ENCODE data around the gene ZNF764. TPM values are rescaled to one million over a fixed set of nuclear protein-coding genes. Genes with fewer than 3 reads are reported as not detected.

The ZNF764 gene
- total and polyA plus RNA-seq, 9 donors, result 4.3 to 14.5 (median 11.3) TPM

- H3K36me3 ChIP-seq, result no peaks in the 10 kb centered on the region
- no peak overlapping the region for H3K27ac ChIP-seq
- intact Hi-C loops (cut with DNase I), result no loop called here
- DNase-seq, result no peak
- WGBS, 3 donors, result 81 to 90% (median 83%) methylated on average over 3 of the region's 3 CpGs
- no peaks in the 10 kb centered on the region for H3K4me1 ChIP-seq (ENCODE audit: insufficient read depth)
- no peaks in the 10 kb centered on the region for H3K9me3 ChIP-seq
- TF ChIP-seq, protein P1, sequence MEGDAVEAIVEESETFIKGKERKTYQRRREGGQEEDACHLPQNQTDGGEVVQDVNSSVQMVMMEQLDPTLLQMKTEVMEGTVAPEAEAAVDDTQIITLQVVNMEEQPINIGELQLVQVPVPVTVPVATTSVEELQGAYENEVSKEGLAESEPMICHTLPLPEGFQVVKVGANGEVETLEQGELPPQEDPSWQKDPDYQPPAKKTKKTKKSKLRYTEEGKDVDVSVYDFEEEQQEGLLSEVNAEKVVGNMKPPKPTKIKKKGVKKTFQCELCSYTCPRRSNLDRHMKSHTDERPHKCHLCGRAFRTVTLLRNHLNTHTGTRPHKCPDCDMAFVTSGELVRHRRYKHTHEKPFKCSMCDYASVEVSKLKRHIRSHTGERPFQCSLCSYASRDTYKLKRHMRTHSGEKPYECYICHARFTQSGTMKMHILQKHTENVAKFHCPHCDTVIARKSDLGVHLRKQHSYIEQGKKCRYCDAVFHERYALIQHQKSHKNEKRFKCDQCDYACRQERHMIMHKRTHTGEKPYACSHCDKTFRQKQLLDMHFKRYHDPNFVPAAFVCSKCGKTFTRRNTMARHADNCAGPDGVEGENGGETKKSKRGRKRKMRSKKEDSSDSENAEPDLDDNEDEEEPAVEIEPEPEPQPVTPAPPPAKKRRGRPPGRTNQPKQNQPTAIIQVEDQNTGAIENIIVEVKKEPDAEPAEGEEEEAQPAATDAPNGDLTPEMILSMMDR (IDR thresholded peaks at IDR 0.05), result no peak
- TF ChIP-seq POLR2A (IDR thresholded peaks at IDR 0.05) (no peak), EP300 (IDR thresholded peaks at IDR 0.05) (no peak)
- H3K4me3 ChIP-seq, result no peak overlapping the region
- H3K27me3 ChIP-seq, result no peaks in the 10 kb centered on the region
Observed at GRCh38 chr16:30511509-30511908, 46.7 kb downstream of the ZNF764 start.

GRCh38 chr16:30510376-30510938, 47.7 kb downstream of the ZNF764 start:
- Histone ChIP-seq H3K27me3 (no peaks in the 10 kb centered on the region), H3K27ac (no peak overlapping the region), H3K4me1 (ENCODE audit: insufficient read depth) (no peaks in the 10 kb centered on the region), H3K36me3 (no peaks in the 10 kb centered on the region), H3K4me3 (no peak overlapping the region), H3K9me3 (no peaks in the 10 kb centered on the region)
- 42 to 58% (median 51%) methylated on average over 4 of the region's 4 CpGs for WGBS, 3 donors
- intact Hi-C loops (cut with DNase I), result no loop called here
- TF ChIP-seq EP300 (IDR thresholded peaks at IDR 0.05), result no peak
- TF ChIP-seq POLR2A (IDR thresholded peaks at IDR 0.05), result no peak
- TF ChIP-seq, protein P1 (IDR thresholded peaks at IDR 0.05), result no peak
- no peak for DNase-seq

- WGBS, 3 donors, result 67 to 76% (median 70%) methylated on average over 4 of the region's 4 CpGs
- no peaks in the 10 kb centered on the region for H3K4me1 ChIP-seq (ENCODE audit: insufficient read depth)
- H3K27ac ChIP-seq, result no peak overlapping the region
- no peaks in the 10 kb centered on the region for H3K36me3 ChIP-seq
- no peak for TF ChIP-seq EP300 (IDR thresholded peaks at IDR 0.05)
- TF ChIP-seq POLR2A (IDR thresholded peaks at IDR 0.05), result no peak
- TF ChIP-seq, protein P1 (IDR thresholded peaks at IDR 0.05), result no peak
- H3K4me3 ChIP-seq, result no peak overlapping the region
- H3K9me3 ChIP-seq, result no peaks in the 10 kb centered on the region
- no peak for DNase-seq
- intact Hi-C loops (cut with DNase I), result no loop called here
- H3K27me3 ChIP-seq, result no peaks in the 10 kb centered on the region
Observed at GRCh38 chr16:30509081-30509765, 49.0 kb downstream of the ZNF764 start.

Small RNA genes lying within 50 kb of the gene (microRNA-seq; reads per million reads assigned to microRNA genes)
- gene MIR4518, result 0 to 0.38 (median 0) reads per million in 3 donors

Small RNA genes lying within 50 kb of the gene (small RNA-seq; reads per million reads assigned to genes)
- gene AC093249.4 (not detected), gene MIR4518 (not detected)

Other genes starting within 250 kb of the ZNF764 start
- 10 to 100 TPM; 29.2 to 68.3 (median 64.7) TPM for gene CD2BP2, start 203.1 kb downstream of the ZNF764 start, total RNA-seq
- 10 to 100 TPM; 44.1 to 81.7 TPM for gene CD2BP2, start 203.1 kb downstream of the ZNF764 start, polyA plus RNA-seq
- gene TBC1D10B, start 187.9 kb downstream of the ZNF764 start, total RNA-seq, result 10 to 100 TPM; 18.4 to 46.9 (median 38.0) TPM
- gene TBC1D10B, start 187.9 kb downstream of the ZNF764 start, polyA plus RNA-seq, result 10 to 100 TPM; 24.7 to 29.7 TPM
- 1 to 10 TPM in 2 of 7 donors, not detected in 5; 1.0 to 1.3 TPM for gene MYL11, start 183.6 kb downstream of the ZNF764 start, total RNA-seq
- gene MYL11, start 183.6 kb downstream of the ZNF764 start, polyA plus RNA-seq, result 1 to 10 TPM in 1 of 2 donors, under 1 TPM in 1; 0.38 to 1.4 TPM
- 1 to 10 TPM in 6 of 7 donors, under 1 TPM in 1; 0.46 to 8.2 (median 4.4) TPM for gene SEPTIN1, start 175.8 kb downstream of the ZNF764 start, total RNA-seq
- 1 to 10 TPM; 1.9 to 3.2 TPM for gene SEPTIN1, start 175.8 kb downstream of the ZNF764 start, polyA plus RNA-seq
- 1 to 10 TPM; 6.2 to 9.8 (median 6.7) TPM for gene ZNF48, start 163.0 kb downstream of the ZNF764 start, total RNA-seq
- 1 to 10 TPM; 2.7 to 4.8 TPM for gene ZNF48, start 163.0 kb downstream of the ZNF764 start, polyA plus RNA-seq
- gene ZNF771, start 150.8 kb downstream of the ZNF764 start, total RNA-seq, result 10 to 100 TPM; 12.4 to 33.3 (median 18.7) TPM
- 10 to 100 TPM in 1 of 2 donors, 1 to 10 TPM in 1; 4.1 to 12.8 TPM for gene ZNF771, start 150.8 kb downstream of the ZNF764 start, polyA plus RNA-seq
- gene DCTPP1, start 128.3 kb downstream of the ZNF764 start, total RNA-seq, result 10 to 100 TPM; 13.2 to 34.4 (median 22.9) TPM
- 10 to 100 TPM; 16.3 to 20.3 TPM for gene DCTPP1, start 128.3 kb downstream of the ZNF764 start, polyA plus RNA-seq
- gene SEPHS2, start 112.5 kb downstream of the ZNF764 start, total RNA-seq, result 10 to 100 TPM; 13.1 to 38.9 (median 25.6) TPM
- gene SEPHS2, start 112.5 kb downstream of the ZNF764 start, polyA plus RNA-seq, result 10 to 100 TPM; 19.3 to 37.1 TPM
- gene ITGAL, start 85.6 kb downstream of the ZNF764 start, total RNA-seq, result 1 to 10 TPM in 6 of 7 donors, under 1 TPM in 1; 0.95 to 2.9 (median 2.0) TPM
- 10 to 100 TPM in 1 of 2 donors, under 1 TPM in 1; 0.90 to 13.1 TPM for gene ITGAL, start 85.6 kb downstream of the ZNF764 start, polyA plus RNA-seq
- 10 to 100 TPM; 20.5 to 43.2 (median 38.6) TPM for gene ZNF768, start 31.8 kb downstream of the ZNF764 start, total RNA-seq
- 10 to 100 TPM; 12.4 to 40.6 TPM for gene ZNF768, start 31.8 kb downstream of the ZNF764 start, polyA plus RNA-seq
- 10 to 100 TPM; 11.9 to 19.2 (median 12.9) TPM for gene ZNF747, start 23.5 kb downstream of the ZNF764 start, total RNA-seq
- gene ZNF747, start 23.5 kb downstream of the ZNF764 start, polyA plus RNA-seq, result 10 to 100 TPM in 1 of 2 donors, 1 to 10 TPM in 1; 8.4 to 11.4 TPM
- gene ZNF688, start 13.3 kb upstream of the ZNF764 start, total RNA-seq, result 10 to 100 TPM; 10.4 to 31.2 (median 15.4) TPM
- gene ZNF688, start 13.3 kb upstream of the ZNF764 start, polyA plus RNA-seq, result 10 to 100 TPM; 10.3 to 16.1 TPM
- 10 to 100 TPM in 5 of 7 donors, 1 to 10 TPM in 2; 7.0 to 29.4 (median 22.2) TPM for gene ZNF785, start 27.3 kb upstream of the ZNF764 start, total RNA-seq
- 10 to 100 TPM; 11.7 to 14.8 TPM for gene ZNF785, start 27.3 kb upstream of the ZNF764 start, polyA plus RNA-seq
- 10 to 100 TPM in 5 of 7 donors, 1 to 10 TPM in 2; 6.2 to 13.2 (median 11.6) TPM for gene ZNF689, start 52.0 kb upstream of the ZNF764 start, total RNA-seq
- gene ZNF689, start 52.0 kb upstream of the ZNF764 start, polyA plus RNA-seq, result 1 to 10 TPM; 6.9 to 8.8 TPM
- 10 to 100 TPM; 20.6 to 76.2 (median 50.3) TPM for gene PRR14, start 92.6 kb upstream of the ZNF764 start, total RNA-seq
- 10 to 100 TPM; 37.1 to 52.4 TPM for gene PRR14, start 92.6 kb upstream of the ZNF764 start, polyA plus RNA-seq
- gene FBRS, start 100.1 kb upstream of the ZNF764 start, total RNA-seq, result 10 to 100 TPM; 22.5 to 75.6 (median 63.0) TPM
- gene FBRS, start 100.1 kb upstream of the ZNF764 start, polyA plus RNA-seq, result 10 to 100 TPM; 15.6 to 45.6 TPM
- 10 to 100 TPM; 11.4 to 73.1 (median 55.1) TPM for gene SRCAP, start 140.8 kb upstream of the ZNF764 start, total RNA-seq
- 10 to 100 TPM; 13.5 to 20.9 TPM for gene SRCAP, start 140.8 kb upstream of the ZNF764 start, polyA plus RNA-seq
- gene PHKG2, start 190.1 kb upstream of the ZNF764 start, total RNA-seq, result 10 to 100 TPM; 14.2 to 41.6 (median 21.0) TPM
- gene PHKG2, start 190.1 kb upstream of the ZNF764 start, polyA plus RNA-seq, result 10 to 100 TPM; 13.1 to 20.6 TPM
- 10 to 100 TPM in 1 of 7 donors, 1 to 10 TPM in 6; 1.2 to 27.0 (median 5.1) TPM for gene CFAP119, start 203.7 kb upstream of the ZNF764 start, total RNA-seq
- gene CFAP119, start 203.7 kb upstream of the ZNF764 start, polyA plus RNA-seq, result 1 to 10 TPM; 2.1 to 4.6 TPM
- gene RNF40, start 203.9 kb upstream of the ZNF764 start, total RNA-seq, result 100 to 1,000 TPM in 3 of 7 donors, 10 to 100 TPM in 4; 74.4 to 143 (median 94.3) TPM
- 100 to 1,000 TPM in 1 of 2 donors, 10 to 100 TPM in 1; 67.2 to 110 TPM for gene RNF40, start 203.9 kb upstream of the ZNF764 start, polyA plus RNA-seq
- 10 to 100 TPM in 6 of 7 donors, 1 to 10 TPM in 1; 9.4 to 26.3 (median 21.9) TPM for gene ZNF629, start 228.8 kb upstream of the ZNF764 start, total RNA-seq
- 10 to 100 TPM in 1 of 2 donors, 1 to 10 TPM in 1; 8.2 to 12.4 TPM for gene ZNF629, start 228.8 kb upstream of the ZNF764 start, polyA plus RNA-seq

All from ovary (tissue), 9 donors.